Fibroblast of lung (primary cell): ENCODE data around the gene AEBP2.

Experiments used
- EZH2 ChIP-seq: IDR thresholded peaks from 2 replicates; pipeline ENCODE4 v1.5.1; 2012; ENCODE audit warnings: low read length, control low read depth, mild to moderate bottlenecking; ENCODE audit errors: missing control alignments
- TF ChIP-seq, protein P1 (sequence below), 2 donors: IDR thresholded peaks in 1 of 2; conservative IDR thresholded peaks in 1 of 2; 1 replicate in 1 of 2; 2 replicates in 1 of 2; pipeline ENCODE4 v1.5.1; 2011 to 2012; ENCODE audit warnings: low read length in 2 of 2, control low read depth in 1 of 2, inconsistent platforms in 1 of 2, low read depth in 1 of 2, mild to moderate bottlenecking in 1 of 2

DNA sequence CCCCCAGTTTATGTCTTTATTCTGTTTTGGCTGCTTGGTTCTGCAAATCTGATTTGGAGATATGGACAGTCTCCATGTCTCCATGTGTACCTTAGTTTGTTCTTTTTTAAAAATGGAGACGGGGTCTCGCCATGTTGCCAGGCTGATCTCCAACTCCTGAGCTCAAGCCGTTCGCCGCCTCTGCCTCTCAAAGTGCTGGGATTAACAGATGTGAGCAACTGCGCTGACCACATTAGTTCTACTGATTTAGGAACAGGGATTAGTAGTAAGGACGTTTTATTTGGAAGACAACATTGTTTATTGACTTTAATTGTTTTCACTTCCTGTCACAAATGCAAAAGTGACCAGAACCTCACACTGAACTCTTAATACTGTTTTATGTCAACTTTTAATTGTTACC, 14.7 kb downstream of the AEBP2 start:
- TF ChIP-seq, protein P1, sequence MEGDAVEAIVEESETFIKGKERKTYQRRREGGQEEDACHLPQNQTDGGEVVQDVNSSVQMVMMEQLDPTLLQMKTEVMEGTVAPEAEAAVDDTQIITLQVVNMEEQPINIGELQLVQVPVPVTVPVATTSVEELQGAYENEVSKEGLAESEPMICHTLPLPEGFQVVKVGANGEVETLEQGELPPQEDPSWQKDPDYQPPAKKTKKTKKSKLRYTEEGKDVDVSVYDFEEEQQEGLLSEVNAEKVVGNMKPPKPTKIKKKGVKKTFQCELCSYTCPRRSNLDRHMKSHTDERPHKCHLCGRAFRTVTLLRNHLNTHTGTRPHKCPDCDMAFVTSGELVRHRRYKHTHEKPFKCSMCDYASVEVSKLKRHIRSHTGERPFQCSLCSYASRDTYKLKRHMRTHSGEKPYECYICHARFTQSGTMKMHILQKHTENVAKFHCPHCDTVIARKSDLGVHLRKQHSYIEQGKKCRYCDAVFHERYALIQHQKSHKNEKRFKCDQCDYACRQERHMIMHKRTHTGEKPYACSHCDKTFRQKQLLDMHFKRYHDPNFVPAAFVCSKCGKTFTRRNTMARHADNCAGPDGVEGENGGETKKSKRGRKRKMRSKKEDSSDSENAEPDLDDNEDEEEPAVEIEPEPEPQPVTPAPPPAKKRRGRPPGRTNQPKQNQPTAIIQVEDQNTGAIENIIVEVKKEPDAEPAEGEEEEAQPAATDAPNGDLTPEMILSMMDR (conservative IDR thresholded peaks at IDR 0.05 in 1 of 2, IDR thresholded peaks at IDR 0.05 in 1 of 2; ENCODE audit: low read depth in 1 of 2, low read length in 2 of 2) = no peak
- TF ChIP-seq EZH2 = no peak
